22Rv1 (cell line): Measurements from ENCODE around the gene AHCYL2.
"Not testable (repeated sequence)": the region's sequence is repeated elsewhere in the genome, so short reads cannot be mapped to it uniquely, and the experiment has no call there.

Experiments
- H3K27ac ChIP-seq: fragments of 450-650 bp; 2 replicates; pipeline ENCODE4 v1.5.1; 2017
- CTCF ChIP-seq: fragments of 450-650 bp; IDR thresholded peaks from 2 replicates; pipeline ENCODE4 v1.5.1; 2017; ENCODE audit warnings: mild to moderate bottlenecking
- ZFX ChIP-seq: fragments of 450-650 bp; IDR thresholded peaks from 2 replicates; pipeline ENCODE4 v1.6.1; 2017; ENCODE audit warnings: antibody characterized with exemption, borderline replicate concordance

AHCYL2 gene

DNA sequence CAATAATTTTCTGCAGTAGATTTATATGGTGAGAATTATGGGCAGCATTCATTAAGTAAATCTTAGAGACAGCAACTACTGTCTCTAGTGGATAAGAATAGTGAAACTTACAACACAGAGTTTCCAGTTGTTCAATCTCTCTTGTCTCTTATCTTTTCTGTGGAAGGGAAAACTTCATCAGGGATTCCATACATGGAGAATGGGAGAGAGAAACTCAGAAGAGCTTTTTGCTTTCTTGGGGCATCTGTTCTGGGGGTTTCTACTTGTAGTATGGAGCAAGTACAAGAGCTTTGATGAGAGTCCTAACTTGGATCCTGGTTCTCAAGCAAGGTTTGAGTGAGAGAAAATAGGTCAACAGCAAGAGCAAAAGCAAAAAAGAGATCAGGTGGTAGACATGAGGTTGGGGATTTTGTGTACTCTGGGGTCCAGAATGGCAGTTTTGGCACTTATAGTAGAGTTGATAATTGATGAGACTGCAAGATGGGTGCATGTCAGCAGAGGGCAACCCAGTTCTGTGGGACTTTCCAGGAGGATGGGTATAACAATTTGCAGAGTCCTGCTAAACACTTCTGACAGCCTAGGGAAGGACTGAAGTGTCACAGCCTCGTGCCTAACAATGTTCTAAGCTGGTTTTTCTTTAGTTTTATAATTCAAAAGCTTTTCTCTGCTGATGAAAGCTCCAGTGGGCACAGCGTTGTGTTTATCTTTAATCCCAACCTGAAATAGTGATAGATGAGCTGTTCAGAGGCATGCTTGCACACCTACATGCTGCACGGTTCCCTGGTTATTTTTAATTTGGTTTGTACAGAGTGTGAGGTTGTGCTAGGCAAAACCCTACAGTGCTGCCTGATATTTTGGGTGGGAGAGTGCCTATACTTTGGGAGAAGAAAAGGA, 177.4 kb downstream of the AHCYL2 start:
- H3K27ac ChIP-seq = no peak overlapping the region
- TF ChIP-seq ZFX = no peak
- no peak for TF ChIP-seq CTCF

- no peak overlapping the region for H3K27ac ChIP-seq
- TF ChIP-seq ZFX (no peak), CTCF (no peak)
These were observed 180.7 kb downstream of the AHCYL2 start for GRCh38 chr7:129405527-129405926.

GRCh38 chr7:129410238-129410637, 185.4 kb downstream of the AHCYL2 start:
- H3K27ac ChIP-seq = not testable (repeated sequence)

- H3K27ac ChIP-seq = no peak overlapping the region
- TF ChIP-seq CTCF = no peak
- no peak for TF ChIP-seq ZFX
These were observed 187.7 kb downstream of the AHCYL2 start for GRCh38 chr7:129412501-129412900.

DNA sequence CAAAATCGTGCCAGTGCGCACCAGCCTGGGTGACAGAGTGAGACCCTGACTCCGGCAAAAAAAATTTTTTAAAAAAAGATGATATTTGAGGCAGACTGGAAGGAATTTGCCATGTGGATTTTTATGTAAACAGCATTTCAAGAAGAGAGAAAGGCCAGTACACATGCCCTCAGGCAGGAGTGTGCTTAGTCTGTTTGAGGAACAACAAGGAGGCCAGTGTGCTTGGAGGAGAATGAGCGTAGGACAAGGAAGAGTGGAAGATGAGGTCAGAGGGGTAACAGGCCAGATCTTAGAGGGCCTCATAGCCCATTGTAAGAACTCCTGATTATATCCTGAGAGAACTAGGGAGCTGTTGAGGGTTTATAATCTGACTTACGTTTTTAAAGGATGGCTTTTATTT, 192.2 kb downstream of the AHCYL2 start:
- no peak overlapping the region for H3K27ac ChIP-seq
- TF ChIP-seq ZFX = no peak
- TF ChIP-seq CTCF = no peak

GRCh38 chr7:129421717-129422250, 197.0 kb downstream of the AHCYL2 start:
- peak overlapping the region; percentile 12 for H3K27ac ChIP-seq
- TF ChIP-seq CTCF (no peak), ZFX (no peak)

GRCh38 chr7:129422727-129423126, 197.9 kb downstream of the AHCYL2 start:
- peak overlapping the region; percentile 12; the same call in 1 of the 2 replicates for H3K27ac ChIP-seq
- TF ChIP-seq CTCF (no peak), ZFX (no peak)
